Ovary (tissue), 3 donors: ENCODE data around the gene EPG5.

ENCODE experiments used
- POLR2A ChIP-seq: fragments of 450-650 bp; IDR thresholded peaks from one replicate; pipeline ENCODE4 v1.6.1; 2017; ENCODE audit warnings: antibody characterized with exemption, mild to moderate bottlenecking, moderate library complexity
- TF ChIP-seq, protein P1 (sequence below), 3 donors: fragments of 450-650 bp in 2 of 3; fragments of 200-600 bp in 1 of 3; IDR thresholded peaks; one replicate each; pipeline versions ENCODE4 v1.5.1 to v1.8.0; 2016 to 2022; ENCODE audit warnings: antibody characterized with exemption in 3 of 3, mild to moderate bottlenecking in 1 of 3
- donor health status: DM: no; HTN: no; CAD: no.

DNA sequence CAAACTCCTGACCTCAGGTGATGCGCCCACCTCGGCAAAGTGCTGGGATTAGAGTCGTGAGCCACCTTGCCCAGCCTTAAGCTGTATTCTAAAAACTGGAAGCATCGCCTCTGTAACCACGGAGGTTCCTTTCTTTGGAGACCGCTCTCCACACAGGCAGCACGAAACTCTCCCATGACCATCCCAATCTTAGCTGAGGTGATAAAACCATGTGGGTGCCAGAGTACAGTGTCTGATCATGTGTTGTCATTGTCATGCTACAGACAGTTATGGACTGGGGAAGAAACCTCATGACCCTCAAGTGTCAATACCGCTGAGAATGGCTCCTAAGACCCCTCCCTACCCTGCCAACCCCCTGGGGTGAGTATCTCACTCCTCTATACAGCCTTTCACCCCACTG is 41.4 kb upstream of the EPG5 start:
- TF ChIP-seq, protein P1, sequence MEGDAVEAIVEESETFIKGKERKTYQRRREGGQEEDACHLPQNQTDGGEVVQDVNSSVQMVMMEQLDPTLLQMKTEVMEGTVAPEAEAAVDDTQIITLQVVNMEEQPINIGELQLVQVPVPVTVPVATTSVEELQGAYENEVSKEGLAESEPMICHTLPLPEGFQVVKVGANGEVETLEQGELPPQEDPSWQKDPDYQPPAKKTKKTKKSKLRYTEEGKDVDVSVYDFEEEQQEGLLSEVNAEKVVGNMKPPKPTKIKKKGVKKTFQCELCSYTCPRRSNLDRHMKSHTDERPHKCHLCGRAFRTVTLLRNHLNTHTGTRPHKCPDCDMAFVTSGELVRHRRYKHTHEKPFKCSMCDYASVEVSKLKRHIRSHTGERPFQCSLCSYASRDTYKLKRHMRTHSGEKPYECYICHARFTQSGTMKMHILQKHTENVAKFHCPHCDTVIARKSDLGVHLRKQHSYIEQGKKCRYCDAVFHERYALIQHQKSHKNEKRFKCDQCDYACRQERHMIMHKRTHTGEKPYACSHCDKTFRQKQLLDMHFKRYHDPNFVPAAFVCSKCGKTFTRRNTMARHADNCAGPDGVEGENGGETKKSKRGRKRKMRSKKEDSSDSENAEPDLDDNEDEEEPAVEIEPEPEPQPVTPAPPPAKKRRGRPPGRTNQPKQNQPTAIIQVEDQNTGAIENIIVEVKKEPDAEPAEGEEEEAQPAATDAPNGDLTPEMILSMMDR (IDR thresholded peaks at IDR 0.05): no peak
- no peak for TF ChIP-seq POLR2A
